Activated T-cell treated with anti-CD3 and anti-CD28 coated beads, Interleukin-2, amount 50 U/mL, for 48 hours (primary cell): ENCODE measurements around the gene DYRK2.

Experiments used
- DNase-seq, 2 experiments: peaks; one replicate each; pipeline ENCODE4 v3.0.0-alpha.2; 2020

The DYRK2 gene

GRCh38 chr12:67709367-67709954, 60.9 kb downstream of the DYRK2 start:
- DNase-seq: no peak

DNA sequence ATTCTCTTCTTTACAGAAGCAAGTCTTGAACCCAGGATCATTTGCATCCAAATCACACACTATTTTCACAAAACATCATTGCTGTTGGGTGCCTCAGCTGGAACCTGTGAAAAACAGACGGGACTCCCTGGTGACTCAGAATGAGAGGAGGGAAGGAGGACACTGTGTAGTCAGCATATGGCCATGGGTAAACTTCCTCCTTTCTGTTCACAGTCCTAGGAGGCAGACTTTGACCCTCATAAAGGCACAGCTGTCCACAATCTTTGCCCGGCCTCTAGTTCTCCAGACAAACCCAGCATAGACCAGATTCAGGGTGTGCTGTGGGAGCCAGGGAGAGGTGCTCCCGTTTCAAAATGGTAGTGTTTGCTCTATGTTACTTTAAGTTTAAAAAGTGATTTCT, 62.0 kb downstream of the DYRK2 start:
- no peak for DNase-seq

DNA sequence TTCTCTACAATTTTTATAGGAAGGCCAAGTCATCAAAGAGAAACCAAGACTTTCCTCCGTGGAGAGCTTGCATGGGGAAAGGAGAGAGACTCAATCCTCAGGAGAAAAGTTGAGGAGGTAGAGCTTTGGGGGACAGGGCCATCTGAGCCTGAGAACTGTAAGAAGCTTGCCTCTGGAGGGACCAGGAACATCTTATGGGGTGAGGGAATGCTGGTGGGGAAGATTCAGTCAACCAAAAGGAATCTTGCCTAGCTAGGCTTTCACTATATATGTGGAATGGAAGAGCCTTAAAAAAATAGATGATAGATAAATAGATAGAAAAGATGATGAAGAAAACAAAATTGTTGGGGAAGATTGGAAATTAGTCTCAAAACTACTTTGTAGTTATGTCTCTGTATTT, 63.5 kb downstream of the DYRK2 start:
- DNase-seq: no peak

DNA sequence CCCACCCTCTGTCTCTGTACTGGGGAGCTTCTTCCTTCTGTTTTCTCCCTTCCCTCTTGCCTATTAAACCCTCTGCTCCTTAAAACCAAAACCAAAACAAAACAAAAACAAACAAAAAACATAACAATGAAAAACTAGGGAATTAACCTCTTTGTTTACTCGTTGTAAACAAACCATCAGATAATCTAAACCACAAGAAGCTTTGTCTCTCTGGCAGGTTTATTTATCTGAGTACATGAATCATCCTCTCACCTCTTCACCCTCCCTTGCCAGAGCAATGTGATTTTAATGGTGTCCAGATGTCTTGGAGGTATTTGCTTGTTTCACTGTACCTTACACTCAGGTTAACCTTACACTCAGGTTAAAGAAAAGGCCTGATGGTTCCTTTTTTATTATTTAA, 66.1 kb downstream of the DYRK2 start:
- no peak for DNase-seq
